Esophagus muscularis mucosa (tissue), 4 donors: Measurements from ENCODE around the gene RAET1E.

Experiments
- CTCF ChIP-seq, 3 experiments: fragments of 200-600 bp in 2 of 3; fragments of 450-650 bp in 1 of 3; sonication (generic) in 2 of 3; IDR thresholded peaks; one replicate each; pipeline ENCODE4 v1.5.1; 2017 to 2019; ENCODE audit warnings: antibody characterized with exemption in 3 of 3, mild to moderate bottlenecking in 2 of 3, moderate library complexity in 1 of 3
- EP300 ChIP-seq: sonication (generic); formaldehyde crosslinking; IDR thresholded peaks from one replicate; pipeline ENCODE4 v1.6.1; 2017; ENCODE audit warnings: antibody characterized with exemption
- POLR2A ChIP-seq: fragments of 450-650 bp; IDR thresholded peaks from one replicate; pipeline ENCODE4 v1.6.1; 2017; ENCODE audit warnings: antibody characterized with exemption, moderate library complexity, mild to moderate bottlenecking, low read depth
- POLR2AphosphoS5 ChIP-seq, 2 donors: sonication (generic); formaldehyde crosslinking; IDR thresholded peaks; one replicate each; pipeline ENCODE4 v1.6.1; 2017; ENCODE audit warnings: antibody characterized with exemption in 2 of 2

- TF ChIP-seq CTCF (IDR thresholded peaks at IDR 0.05), result no peak
- TF ChIP-seq POLR2A, result no peak
- no peak for TF ChIP-seq EP300
- no peak for TF ChIP-seq POLR2AphosphoS5 (IDR thresholded peaks at IDR 0.05)
Observed at GRCh38 chr6:149933461-149933860, 35.5 kb upstream of the RAET1E start.
